Left lobe of liver (tissue), 2 donors: ENCODE data around the gene FAM114A1. TPM values are rescaled to one million over a fixed set of nuclear protein-coding genes. Genes with fewer than 3 reads are reported as not detected.
A peak's percentile ranks its signal among the peaks of the same experiment; 100 is the strongest.

Experiments
- ATAC-seq: fragments of 200-7000 bp; cut with Tn5 transposase; one replicate; pipeline ENCODE4 v1.9.1; 2020; ENCODE audit warnings: mild to moderate bottlenecking, moderate library complexity
- DNase-seq: peaks from one replicate; pipeline ENCODE4 v3.0.0-alpha.2; 2020; ENCODE audit warnings: low spot score
- total RNA-seq: library from RNA; stranded (reverse); gene quantifications from one replicate; pipeline ENCODE4 v1.2.1, GENCODE V29; 2021
- donor health status: DM: no; HTN: no; CAD: no; lungs with moderate emphysema.
- donor health status: DM: no; HTN: yes; CAD: no.

Gene FAM114A1
- total RNA-seq, 1 donor from 2014 or later, result 52.6 TPM

GRCh38 chr4:38993683-38994082 lies 126.1 kb downstream of the FAM114A1 start:
- ATAC-seq, result peak; percentile 82

GRCh38 chr4:38994135-38994534 lies 126.5 kb downstream of the FAM114A1 start:
- ATAC-seq (no peak), DNase-seq (no peak)

More at GRCh38 chr4:38993683-38994082, 126.1 kb downstream of the FAM114A1 start:
- no peak for DNase-seq

Other genes with a start within 250 kb of the FAM114A1 start
- 28.6 TPM for gene KLF3, start 203.6 kb upstream of the FAM114A1 start, total RNA-seq
- gene TLR10, start 84.8 kb upstream of the FAM114A1 start, total RNA-seq, result 0.08 TPM
- gene TLR1, start 63.0 kb upstream of the FAM114A1 start, total RNA-seq, result 4.2 TPM
- 1.5 TPM for gene TLR6, start 11.0 kb upstream of the FAM114A1 start, total RNA-seq
- gene TMEM156, start 164.6 kb downstream of the FAM114A1 start, total RNA-seq, result 0.55 TPM
- 30.4 TPM for gene KLHL5, start 194.4 kb downstream of the FAM114A1 start, total RNA-seq